ENCODE measurements around the gene PIGL.
"Not testable (repeated sequence)": the region's sequence is repeated elsewhere in the genome, so short reads cannot be mapped to it uniquely, and the experiment has no call there.

Gene PIGL

GRCh38 chr17:16272111-16272840, 55.3 kb downstream of the PIGL start:
- no peak for DNase-seq (ENCODE audit: low read depth, low spot score)

DNA sequence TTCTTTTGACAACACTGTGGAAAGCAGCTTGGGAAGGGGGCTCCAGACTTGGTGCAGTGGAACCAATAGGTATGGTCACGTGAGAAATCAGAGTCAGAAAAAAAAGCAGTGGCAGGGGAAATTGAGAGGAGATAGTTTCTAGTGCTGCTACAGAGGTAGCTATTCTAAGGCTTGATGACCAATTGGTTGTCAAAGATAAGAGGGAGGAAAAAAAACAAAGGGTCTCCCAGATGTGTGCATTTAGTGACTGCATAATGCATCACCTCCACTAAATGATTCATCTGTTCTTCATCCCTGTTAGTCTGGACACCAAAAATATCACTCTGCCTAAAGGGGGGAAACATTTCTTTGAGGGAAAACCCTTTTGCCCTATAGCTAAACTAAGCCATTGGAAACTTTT, 56.5 kb downstream of the PIGL start:
- no peak for DNase-seq (ENCODE audit: low read depth, low spot score)
- H3K27ac ChIP-seq, result peak overlapping the region; percentile 48

More at GRCh38 chr17:16272111-16272840, 55.3 kb downstream of the PIGL start:
- H3K27ac ChIP-seq, result no peak overlapping the region

DNA sequence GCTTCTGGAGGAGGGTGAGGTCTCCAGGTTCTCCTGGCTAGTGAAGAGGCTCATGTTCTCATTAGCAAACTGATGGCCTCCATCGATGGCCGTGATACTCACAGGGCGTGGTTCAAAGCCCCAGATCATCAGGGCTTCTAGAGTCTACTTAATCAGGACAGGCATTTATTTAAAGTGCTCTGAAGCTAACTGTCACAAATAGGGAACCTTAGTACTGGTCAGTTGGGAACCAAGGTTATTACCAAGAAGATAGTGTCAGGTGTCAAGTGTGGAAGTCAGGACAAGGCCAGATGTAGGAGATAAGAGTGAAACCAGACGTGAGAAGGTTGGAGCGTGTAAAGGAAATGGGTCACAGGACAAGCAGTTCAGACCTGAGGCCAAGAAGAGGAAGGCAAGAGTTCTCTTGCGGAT, 56.9 kb downstream of the PIGL start:
- no peak for DNase-seq (ENCODE audit: low read depth, low spot score)
- peak overlapping the region; percentile 48 for H3K27ac ChIP-seq

- H3K27ac ChIP-seq, result no peak overlapping the region
- DNase-seq (ENCODE audit: low read depth, low spot score), result no peak
Observed at GRCh38 chr17:16275024-16275423, 58.0 kb downstream of the PIGL start.

DNA sequence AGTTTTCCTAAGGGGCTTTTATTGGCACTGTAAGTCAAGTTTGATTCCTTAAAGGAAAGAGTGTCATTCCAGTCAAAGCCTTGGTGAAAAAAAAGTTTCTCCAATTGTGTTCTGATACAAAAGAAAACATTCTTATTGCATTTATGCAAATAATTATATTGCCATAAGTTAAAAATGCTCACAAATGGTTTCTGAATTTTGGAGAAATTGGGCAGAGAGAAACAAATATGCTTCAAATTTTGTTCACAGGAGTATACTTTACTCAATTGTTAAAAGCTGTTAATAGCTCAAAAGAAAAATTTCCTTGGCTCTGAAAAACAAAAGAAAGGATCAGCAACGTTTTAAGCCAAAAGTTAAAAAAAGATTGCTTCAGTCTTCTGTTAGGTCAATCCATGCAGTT, 60.2 kb downstream of the PIGL start:
- no peak overlapping the region for H3K27ac ChIP-seq
- DNase-seq (ENCODE audit: low read depth, low spot score), result no peak

GRCh38 chr17:16281351-16281750, 64.3 kb downstream of the PIGL start:
- H3K27ac ChIP-seq, result no peak overlapping the region
- no peak for DNase-seq (ENCODE audit: low read depth, low spot score)

- peak; percentile 26 for DNase-seq (ENCODE audit: low read depth, low spot score)
- H3K27ac ChIP-seq, result peak overlapping the region; percentile 20
Observed at GRCh38 chr17:16282522-16282921, 65.5 kb downstream of the PIGL start.

DNA sequence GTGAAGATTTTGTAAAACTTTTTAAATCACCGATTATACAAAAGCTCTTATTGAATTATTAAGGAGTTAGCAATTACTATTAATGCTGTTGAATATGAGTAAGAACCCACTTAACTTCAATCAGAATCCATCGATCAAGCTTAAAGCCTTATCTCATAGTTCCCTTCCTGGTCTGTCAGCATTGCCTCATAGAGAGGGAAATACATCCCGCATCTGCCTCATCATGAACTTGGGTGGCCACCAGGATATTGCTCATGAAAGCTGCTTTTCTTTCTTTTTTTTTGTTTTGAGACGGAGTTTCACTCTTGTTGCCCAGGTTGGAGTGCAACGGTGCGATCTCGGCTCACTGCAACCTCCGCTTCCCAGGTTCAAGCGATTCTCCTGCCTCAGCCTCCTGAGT, 66.7 kb downstream of the PIGL start:
- H3K27ac ChIP-seq, result no peak overlapping the region
- DNase-seq (ENCODE audit: low read depth, low spot score), result no peak

DNA sequence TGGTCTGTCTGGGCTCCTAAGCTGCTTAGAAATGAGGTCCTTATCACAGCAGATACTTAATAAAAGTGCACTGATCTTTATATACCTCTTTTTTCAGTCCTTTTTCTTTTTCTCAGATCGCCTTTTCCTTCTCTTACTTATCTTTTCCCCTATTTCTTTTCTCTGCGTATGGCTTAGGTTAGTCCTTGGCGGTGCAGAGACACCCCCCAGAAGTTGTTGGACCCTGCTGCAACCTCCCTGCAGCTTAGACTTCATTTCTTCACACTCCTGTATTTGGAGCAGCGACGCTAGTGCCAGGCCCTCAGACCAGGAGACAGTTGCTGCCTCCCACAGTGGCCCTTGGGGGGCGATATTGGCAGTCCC, 68.6 kb downstream of the PIGL start:
- DNase-seq (ENCODE audit: low read depth, low spot score), result no peak
- H3K27ac ChIP-seq, result peak overlapping the region; percentile 94

DNA sequence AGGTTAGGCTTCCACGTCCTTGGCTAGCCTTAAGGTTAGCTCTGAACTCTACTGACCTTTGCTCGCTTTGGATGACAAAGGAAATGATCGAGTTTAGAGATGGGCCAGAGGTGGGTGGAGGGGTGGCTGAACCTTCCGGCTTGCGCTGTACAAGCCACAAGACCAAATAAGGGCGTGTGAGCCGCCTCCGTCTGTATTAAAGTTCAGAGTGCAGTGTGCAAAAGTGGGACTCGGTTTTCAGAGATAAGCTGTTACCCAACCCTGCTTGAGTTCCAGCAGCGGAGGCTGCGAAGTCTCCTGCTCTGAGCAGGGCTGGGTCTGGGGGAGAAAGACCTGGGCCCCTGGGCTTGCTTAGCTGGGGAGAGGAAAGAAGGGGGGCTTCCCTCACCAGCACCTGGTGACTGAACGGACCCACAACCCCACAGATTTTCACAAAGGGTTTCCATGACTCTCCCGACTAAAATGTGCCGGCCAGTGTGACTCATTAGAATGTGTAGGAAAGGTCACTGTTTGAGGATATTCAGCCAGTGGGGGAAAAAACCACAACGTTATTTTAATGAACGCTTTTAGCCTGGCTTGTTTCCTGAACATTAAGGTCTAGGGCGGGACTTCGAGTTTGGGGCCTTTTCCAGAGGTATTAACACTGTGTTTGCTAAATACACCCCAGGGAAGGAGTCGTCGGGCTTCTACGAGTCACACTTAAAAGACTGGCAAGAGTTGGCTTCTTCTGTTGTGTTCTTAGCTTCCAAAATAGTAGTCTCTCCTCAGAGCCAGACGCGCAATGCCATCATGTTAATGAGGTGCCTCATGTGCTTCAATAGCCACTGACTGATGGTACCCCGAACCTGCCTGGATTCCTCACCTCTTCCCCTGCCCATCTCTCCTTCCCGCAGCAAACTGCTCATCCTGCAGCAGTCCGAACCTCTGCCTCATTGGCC, 69.3 kb downstream of the PIGL start:
- peak; percentile 37 for DNase-seq (ENCODE audit: low read depth, low spot score)
- peak overlapping the region; percentile 94 for H3K27ac ChIP-seq

DNA sequence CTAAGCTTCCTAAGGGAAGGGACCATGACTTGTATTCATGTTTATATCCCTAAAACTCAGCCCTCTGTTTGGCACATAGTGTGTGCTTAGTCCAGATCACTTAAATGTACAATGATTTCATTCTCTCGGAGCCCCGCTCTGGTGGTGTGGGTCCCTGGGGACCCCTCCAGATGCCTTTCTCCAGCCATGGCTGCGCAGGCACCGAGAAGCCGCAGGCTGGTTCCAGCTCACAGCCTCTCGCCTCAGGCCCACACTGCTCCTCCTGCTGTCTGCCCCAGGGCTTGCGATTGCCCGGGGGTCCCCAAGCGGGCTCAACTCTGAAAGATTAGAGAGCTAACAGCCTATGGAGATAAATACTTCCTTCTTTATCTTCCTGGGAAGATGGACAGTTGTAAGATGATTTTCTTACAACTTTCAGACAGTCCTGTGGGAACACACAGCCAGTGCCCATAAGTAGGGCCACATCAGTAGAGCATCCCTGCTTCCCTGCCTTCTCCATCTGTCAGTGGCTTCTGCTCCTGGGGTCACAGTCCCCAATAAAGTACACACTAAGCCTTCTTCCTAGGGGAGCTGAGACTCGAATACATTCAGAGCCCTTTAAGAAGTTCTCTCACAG, 70.0 kb downstream of the PIGL start:
- H3K27ac ChIP-seq, result peak overlapping the region; percentile 94
- no peak for DNase-seq (ENCODE audit: low read depth, low spot score)

GRCh38 chr17:16287563-16288027, 70.6 kb downstream of the PIGL start:
- H3K27ac ChIP-seq, result peak overlapping the region; percentile 94
- DNase-seq (ENCODE audit: low read depth, low spot score), result no peak

GRCh38 chr17:16288860-16289571, 72.0 kb downstream of the PIGL start:
- no peak for DNase-seq (ENCODE audit: low read depth, low spot score)
- H3K27ac ChIP-seq, result peak overlapping the region; percentile 22

- no peak overlapping the region for H3K27ac ChIP-seq
- no peak for DNase-seq (ENCODE audit: low read depth, low spot score)
Observed at GRCh38 chr17:16293931-16294330, 76.9 kb downstream of the PIGL start.

- DNase-seq (ENCODE audit: low read depth, low spot score), result no peak
- no peak overlapping the region for H3K27ac ChIP-seq
Observed at GRCh38 chr17:16294560-16294959, 77.5 kb downstream of the PIGL start.

GRCh38 chr17:16296072-16296471, 79.1 kb downstream of the PIGL start:
- H3K27ac ChIP-seq; DNase-seq (ENCODE audit: low read depth, low spot score): not testable (repeated sequence)

- no peak overlapping the region for H3K27ac ChIP-seq
- no peak for DNase-seq (ENCODE audit: low read depth, low spot score)
Observed at GRCh38 chr17:16297367-16298139, 80.5 kb downstream of the PIGL start.

GRCh38 chr17:16298140-16298662, 81.2 kb downstream of the PIGL start:
- no peak for DNase-seq (ENCODE audit: low read depth, low spot score)

DNA sequence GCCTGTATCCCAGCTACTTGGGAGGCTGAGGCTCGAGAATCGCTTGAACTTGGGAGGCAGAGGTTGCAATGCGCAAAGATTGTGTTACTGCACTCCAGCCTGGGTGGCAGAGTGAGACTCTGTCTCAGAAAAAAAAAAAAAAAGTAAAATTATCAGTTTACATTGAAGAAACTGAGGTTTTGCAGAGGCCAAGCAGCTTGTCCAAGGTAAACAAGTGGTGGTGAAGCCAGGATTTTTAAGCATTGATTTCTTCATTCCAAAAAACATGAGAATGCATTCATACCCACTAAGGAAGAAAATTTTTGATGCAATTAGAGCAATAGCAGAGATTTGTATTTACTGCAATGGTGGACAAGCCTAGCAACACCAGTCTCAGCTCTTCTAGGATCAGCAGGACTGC, 83.5 kb downstream of the PIGL start:
- no peak overlapping the region for H3K27ac ChIP-seq
- DNase-seq (ENCODE audit: low read depth, low spot score), result no peak

More at GRCh38 chr17:16298140-16298662, 81.2 kb downstream of the PIGL start:
- no peak overlapping the region for H3K27ac ChIP-seq

Data from epithelial cell of prostate (primary cell).